GM18870 (cell line): ENCODE results near the gene LMNTD2.

Experiments used
- ATAC-seq: cut with Tn5 transposase; IDR thresholded peaks from one replicate; pipeline ENCODE4 v1.9.1; 2021; ENCODE audit warnings: moderate library complexity; ENCODE audit not compliant: unreplicated experiment

LMNTD2 gene

GRCh38 chr11:535519-536454, 24.8 kb downstream of the LMNTD2 start, which contains the start of gene HRAS:
Gene HRAS (minus strand): TSS chr11:535576.
- ATAC-seq, result no peak

DNA sequence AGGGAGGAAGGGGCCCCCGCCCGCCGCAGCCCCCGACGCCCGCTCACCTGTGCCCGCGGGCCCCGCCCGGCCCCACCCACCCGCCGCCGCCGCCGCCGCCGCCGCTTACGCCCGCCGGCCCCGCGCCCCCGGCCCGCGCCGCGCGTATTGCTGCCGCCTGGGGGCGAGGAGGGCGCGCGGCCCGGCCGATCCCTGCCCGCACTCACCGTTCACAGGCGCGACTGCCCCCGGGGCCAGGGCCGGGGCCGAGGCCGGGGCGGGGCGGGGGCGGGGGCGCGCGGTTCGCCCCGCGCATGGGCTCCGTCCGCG, 25.4 kb downstream of the LMNTD2 start:
- ATAC-seq, result no peak

GRCh38 chr11:534396-535209, 25.9 kb downstream of the LMNTD2 start:
- no peak for ATAC-seq

GRCh38 chr11:533586-534395, 26.7 kb downstream of the LMNTD2 start:
- ATAC-seq, result no peak

DNA sequence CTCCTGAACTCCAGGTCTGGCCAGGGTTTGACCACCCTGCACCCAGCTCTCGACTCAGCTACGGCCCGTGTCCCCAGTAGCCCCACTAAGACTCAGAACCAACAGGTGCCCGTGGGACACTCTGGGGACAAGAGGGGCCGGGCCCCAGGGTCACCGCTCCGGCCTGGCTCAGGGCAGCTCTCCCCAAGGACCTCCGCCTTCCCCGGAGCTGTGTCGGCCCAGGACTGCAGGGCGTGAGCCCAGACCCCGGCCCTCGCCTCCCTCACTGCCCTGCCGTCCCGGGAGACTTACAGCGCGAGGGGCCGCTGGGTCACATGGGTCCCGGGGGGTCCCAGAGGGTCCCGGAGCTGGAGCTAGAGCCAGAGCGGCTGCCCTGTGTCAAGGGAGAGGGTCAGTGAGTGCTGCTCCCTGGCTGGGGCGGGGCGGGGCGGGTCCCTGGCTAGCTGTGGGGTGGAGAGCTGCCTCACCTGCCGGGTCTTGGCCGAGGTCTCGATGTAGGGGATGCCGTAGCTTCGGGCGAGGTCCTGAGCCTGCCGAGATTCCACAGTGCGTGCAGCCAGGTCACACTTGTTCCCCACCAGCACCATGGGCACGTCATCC, 27.5 kb downstream of the LMNTD2 start:
- no peak for ATAC-seq

DNA sequence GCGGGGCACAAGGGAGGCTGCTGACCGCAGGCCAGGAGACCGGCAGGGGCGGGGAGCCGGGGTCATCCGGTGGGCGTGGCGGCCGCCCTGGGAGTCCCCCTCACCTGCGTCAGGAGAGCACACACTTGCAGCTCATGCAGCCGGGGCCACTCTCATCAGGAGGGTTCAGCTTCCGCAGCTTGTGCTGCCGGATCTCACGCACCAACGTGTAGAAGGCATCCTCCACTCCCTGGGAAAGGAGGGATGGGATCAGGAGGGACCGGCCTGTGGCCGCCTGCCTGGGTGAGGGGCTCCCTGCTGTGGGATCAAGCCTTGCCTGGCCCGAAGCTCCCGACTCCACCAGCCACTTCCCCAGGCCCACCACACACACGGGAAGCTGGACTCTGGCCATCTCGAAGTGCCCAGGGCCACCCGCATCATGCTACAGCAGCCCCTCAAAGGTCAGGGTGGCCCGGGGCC, 28.0 kb downstream of the LMNTD2 start:
- no peak for ATAC-seq

- no peak for ATAC-seq
Observed at GRCh38 chr11:531919-532526, 28.5 kb downstream of the LMNTD2 start.

GRCh38 chr11:530960-531831, 29.3 kb downstream of the LMNTD2 start:
- no peak for ATAC-seq

DNA sequence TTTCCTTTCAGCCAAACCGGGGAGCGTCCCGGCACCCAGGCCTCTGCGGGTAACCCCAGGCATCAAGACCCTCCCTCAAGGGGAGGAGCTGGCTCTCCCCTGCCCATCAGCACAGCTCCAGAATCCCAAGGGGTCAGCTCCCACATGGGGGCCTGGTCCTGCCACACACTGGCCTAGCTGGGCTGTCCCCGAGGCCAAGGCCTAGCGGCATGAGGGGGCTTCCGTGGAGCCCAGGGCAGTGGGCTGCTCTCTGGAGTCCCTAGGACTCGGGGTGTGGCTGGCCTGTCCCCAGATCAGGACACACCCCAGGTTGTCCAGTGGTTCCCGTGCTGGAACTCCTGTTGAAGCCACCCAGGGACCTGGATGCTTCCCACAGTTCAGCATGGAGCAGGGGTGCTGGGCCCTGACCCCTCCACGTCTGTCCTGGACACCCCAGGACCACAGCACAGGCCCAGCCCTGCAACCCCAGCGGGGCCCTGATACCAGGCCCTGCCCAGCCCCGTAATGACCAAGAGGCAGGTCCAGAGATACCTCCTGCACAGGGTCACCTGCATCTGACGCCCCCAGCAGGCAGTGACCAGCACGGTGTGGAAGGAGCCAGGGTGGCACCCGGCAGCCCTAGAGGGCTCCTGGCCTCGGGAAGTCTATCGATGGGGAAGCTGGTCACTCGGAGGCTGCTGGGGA, 30.7 kb downstream of the LMNTD2 start:
- no peak for ATAC-seq

DNA sequence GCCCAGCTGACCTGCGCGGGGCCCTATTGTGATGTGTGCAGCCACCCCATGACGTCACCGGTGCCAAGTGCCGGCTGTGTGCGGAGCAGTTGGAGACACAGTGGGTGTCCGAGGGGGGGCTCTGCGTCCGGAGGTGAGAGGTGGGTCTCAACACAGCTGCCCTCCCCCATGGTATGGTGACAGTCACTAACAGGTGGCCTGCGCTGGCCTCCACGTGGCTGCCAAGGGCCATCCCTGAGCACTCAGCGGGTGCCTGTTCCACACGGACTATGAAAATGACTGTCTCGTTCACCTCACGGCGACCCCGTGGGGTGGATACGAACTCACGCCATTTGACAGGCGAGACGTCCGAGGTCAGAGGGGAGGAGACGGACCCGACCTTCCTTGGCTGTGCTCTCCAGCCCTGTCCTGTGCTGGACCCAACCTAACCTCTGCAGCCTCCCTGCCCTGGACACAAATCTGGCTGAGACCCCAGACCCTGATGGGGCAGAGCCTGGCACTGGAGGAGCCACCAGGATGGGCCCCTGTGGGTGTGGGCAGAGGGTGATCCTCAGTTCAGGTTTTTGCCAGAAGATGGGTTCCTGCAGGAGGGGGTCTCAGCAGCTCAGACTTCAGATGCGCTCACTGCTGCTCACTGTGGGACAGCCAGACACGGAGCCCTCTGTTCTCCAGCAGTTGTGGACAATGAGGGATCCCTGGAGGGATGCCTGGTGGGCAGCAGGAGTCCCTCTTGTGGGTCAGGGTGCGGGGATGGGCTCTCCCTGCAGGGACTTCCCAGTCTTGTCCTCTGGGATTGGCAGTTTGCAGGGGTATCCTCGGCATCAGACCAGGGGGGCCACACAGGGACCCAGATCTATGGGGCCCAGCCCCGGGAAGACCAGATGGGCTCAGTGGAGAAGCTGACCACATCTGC, 31.5 kb downstream of the LMNTD2 start:
- no peak for ATAC-seq

DNA sequence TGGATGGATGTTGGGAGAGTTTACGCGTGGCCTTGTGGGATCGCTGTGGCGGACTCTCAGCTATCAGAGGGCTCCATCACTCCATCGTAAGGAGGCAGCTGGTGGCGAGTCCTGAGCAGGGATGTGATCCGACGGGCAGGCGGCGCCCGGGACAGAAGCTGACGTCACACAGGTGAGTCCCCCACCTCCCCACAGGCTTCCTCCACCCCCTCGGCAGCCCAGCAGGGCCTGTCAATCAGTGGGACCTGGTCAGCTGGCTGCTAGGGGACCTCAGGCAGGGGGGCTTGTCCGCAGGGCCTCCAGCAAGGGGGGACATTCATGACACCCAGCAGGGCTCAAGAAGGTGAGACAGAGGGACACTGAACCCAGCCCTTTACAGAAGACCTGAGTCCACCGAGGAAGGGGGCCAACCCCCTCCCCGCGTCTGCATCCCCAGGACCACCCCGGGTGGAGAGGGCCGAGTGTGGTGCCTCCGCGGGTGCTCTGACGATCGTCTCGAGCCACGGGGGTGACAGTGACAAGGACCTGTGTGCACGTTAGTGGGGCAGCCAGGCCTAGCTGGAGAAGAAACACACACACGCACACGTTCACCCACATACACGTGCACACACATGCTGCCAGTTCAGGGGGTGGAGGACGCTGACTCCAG, 32.2 kb downstream of the LMNTD2 start:
- no peak for ATAC-seq

- no peak for ATAC-seq
Observed at GRCh38 chr11:526192-526591, 34.3 kb downstream of the LMNTD2 start.

GRCh38 chr11:521177-521688, 39.3 kb downstream of the LMNTD2 start:
- no peak for ATAC-seq

GRCh38 chr11:520428-521176, 39.9 kb downstream of the LMNTD2 start:
- ATAC-seq, result no peak

DNA sequence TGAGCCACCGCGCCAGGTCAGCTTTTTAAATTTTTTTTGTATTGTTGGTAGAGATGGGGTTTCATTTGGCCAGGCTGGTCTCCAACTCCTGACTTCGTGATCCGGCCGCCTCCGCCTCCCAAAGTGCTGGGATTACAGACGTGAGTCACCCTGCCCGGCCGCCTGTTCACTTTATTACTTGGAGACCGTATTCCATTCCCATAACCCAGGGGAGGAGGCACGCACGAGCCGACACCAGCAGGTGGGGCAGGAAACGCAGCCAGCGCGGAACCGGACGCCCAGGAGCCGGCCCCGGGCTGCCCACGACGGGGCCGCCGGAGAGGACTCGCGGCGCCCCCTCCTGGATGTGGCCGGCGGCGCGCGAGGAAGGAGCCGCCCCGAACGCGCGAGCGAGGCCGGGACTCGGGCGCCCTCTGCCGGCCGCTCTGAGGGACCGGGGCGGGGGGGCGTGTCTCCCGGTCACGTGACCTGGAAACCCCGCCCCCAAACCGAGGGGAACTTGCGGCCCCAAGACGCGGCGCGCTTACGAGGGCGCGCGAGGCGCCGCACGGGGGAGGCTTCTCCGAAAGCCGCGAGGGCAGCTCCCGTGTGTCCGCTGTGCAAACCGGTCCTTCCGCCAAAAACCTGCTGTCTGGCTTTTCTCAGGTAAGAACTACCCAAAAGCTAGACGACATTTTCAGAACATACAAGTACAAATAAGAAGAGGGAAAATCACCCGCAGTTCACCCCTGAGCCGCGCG, 41.9 kb downstream of the LMNTD2 start:
- ATAC-seq, result no peak
